Uterus (tissue), 2 donors: ENCODE data around the gene PATE1.

Experiments used
- CTCF ChIP-seq, 4 experiments: fragments of 200-600 bp in 2 of 4; fragments of 450-650 bp in 2 of 4; sonication (generic) in 2 of 4; IDR thresholded peaks; one replicate each; pipeline ENCODE4 v1.5.1; 2016 to 2019; ENCODE audit warnings: antibody characterized with exemption in 4 of 4, mild to moderate bottlenecking in 2 of 4, moderate library complexity in 1 of 4
- POLR2A ChIP-seq, 2 donors: fragments of 450-650 bp; IDR thresholded peaks; one replicate each; pipeline ENCODE4 v1.6.1; 2016; ENCODE audit warnings: antibody characterized with exemption in 2 of 2, mild to moderate bottlenecking in 1 of 2, moderate library complexity in 1 of 2

- TF ChIP-seq CTCF (IDR thresholded peaks at IDR 0.05) = no peak
- TF ChIP-seq POLR2A (IDR thresholded peaks at IDR 0.05) = no peak
These were observed 44.7 kb downstream of the PATE1 start for GRCh38 chr11:125790825-125791224.
